Caco-2 (cell line): Measurements from ENCODE around the gene NEDD8. TPM values are rescaled to one million over a fixed set of nuclear protein-coding genes. Genes with fewer than 3 reads are reported as not detected.

Experiments
- BruUV-seq: library from RNA; stranded (reverse); fragments of 400-500 nt; replicated peaks from 2 replicates; lab custom pipeline; 2021; lab: Mats Ljungman, UMichigan
- CTCF ChIA-PET: fragments of 300-600 bp; sonication (Branson Sonifier 250); formaldehyde crosslinking; loops from one replicate; lab custom pipeline; 2022; ENCODE audit warnings: antibody characterized with exemption; lab: Charles Lee
- POLR2A ChIA-PET: fragments of 300-600 bp; sonication (Branson Sonifier 250); formaldehyde crosslinking; loops from one replicate; lab custom pipeline; 2022; ENCODE audit warnings: antibody characterized with exemption; lab: Charles Lee
- DNase-seq, 2 experiments: peaks; one replicate each; pipeline versions ENCODE4 v3.0.0 to v3.0.0-alpha.2; 2020 to 2022
- H3K27me3 ChIP-seq: replicated peaks from 2 replicates; pipeline ENCODE4 v1.6.0; 2011; ENCODE audit warnings: low read length; ENCODE audit not compliant: control insufficient read depth, insufficient read depth
- H3K36me3 ChIP-seq: 2 replicates; pipeline ENCODE4 v1.5.1; 2011; ENCODE audit warnings: low read length; ENCODE audit not compliant: control insufficient read depth, insufficient read depth
- H3K4me1 ChIP-seq: fragments of 250-450 bp; sonication (Bioruptor Pico); 2 replicates; pipeline ENCODE4 v1.5.1; 2020; ENCODE audit warnings: mild to moderate bottlenecking
- H3K4me3 ChIP-seq: 2 replicates; pipeline ENCODE4 v1.5.1; 2011; ENCODE audit warnings: low read depth, mild to moderate bottlenecking, control low read depth, low read length
- H3K9me3 ChIP-seq: fragments of 250-450 bp; sonication (Bioruptor Pico); 2 replicates; pipeline ENCODE4 v1.5.1; 2020; ENCODE audit warnings: mild to moderate bottlenecking, moderate library complexity
- H3K27ac Mint-ChIP-seq: one replicate; pipeline ENCODE4 v1.8.0; 2022; ENCODE audit warnings: mixed read lengths; ENCODE audit not compliant: unreplicated experiment
- H3K27me3 Mint-ChIP-seq: one replicate; pipeline ENCODE4 v1.8.0; 2022; ENCODE audit warnings: mixed read lengths; ENCODE audit not compliant: insufficient read depth, unreplicated experiment
- H3K36me3 Mint-ChIP-seq: one replicate; pipeline ENCODE4 v1.8.0; 2022; ENCODE audit warnings: mild to moderate bottlenecking, mixed read lengths; ENCODE audit not compliant: insufficient read depth, unreplicated experiment
- H3K4me1 Mint-ChIP-seq: one replicate; pipeline ENCODE4 v1.8.0; 2022; ENCODE audit warnings: low read depth, mixed read lengths; ENCODE audit not compliant: unreplicated experiment
- H3K4me3 Mint-ChIP-seq: one replicate; pipeline ENCODE4 v1.8.0; 2022; ENCODE audit warnings: mild to moderate bottlenecking, moderate library complexity, mixed read lengths; ENCODE audit not compliant: unreplicated experiment
- H3K9me3 Mint-ChIP-seq: one replicate; pipeline ENCODE4 v1.8.0; 2022; ENCODE audit warnings: mixed read lengths; ENCODE audit not compliant: unreplicated experiment
- CTCF ChIP-seq, 2 experiments: fragments of 200-600 bp in 1 of 2; IDR thresholded peaks; 1 replicate in 1 of 2; 2 replicates in 1 of 2; pipeline versions ENCODE4 v1.5.1 to v1.8.0; 2011 to 2022; ENCODE audit warnings: antibody characterized with exemption in 1 of 2, control low read depth in 1 of 2, inconsistent platforms in 1 of 2, low read depth in 1 of 2, low read length in 1 of 2, mild to moderate bottlenecking in 1 of 2, moderate library complexity in 1 of 2; ENCODE audit not compliant: insufficient read depth in 1 of 2, severe bottlenecking in 1 of 2, unreplicated experiment in 1 of 2
- intact Hi-C: fragments of 100-400 bp; cut with micrococcal nuclease; formaldehyde crosslinking; loops from one replicate; pipeline ENCODE4 v1.10.0; 2022; ENCODE audit not compliant: unreplicated experiment
- total RNA-seq: library from RNA; stranded (reverse); gene quantifications from 2 replicates; pipeline ENCODE4 v1.2.3, GENCODE V29; 2022

NEDD8 gene
- total RNA-seq, 1 experiment from 2014 or later: 210 TPM

DNA sequence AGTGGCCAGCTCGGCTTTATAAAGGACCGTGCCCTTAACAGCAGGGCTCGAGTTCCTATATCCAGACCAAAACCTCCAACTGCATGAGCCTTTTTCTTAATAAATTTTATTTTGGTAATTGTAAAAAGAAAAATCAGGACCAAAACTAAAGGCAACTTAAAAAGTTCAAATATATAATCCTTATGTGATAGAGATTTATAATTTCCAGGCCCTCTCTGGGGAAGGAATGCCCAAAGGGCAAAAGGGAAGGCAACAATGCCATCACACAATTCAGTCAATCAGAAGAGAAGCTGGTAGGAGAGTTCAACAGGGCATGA, 43.1 kb downstream of the NEDD8 start:
- Histone ChIP-seq H3K27me3 (no peaks in the 10 kb centered on the region), H3K9me3 (no peaks in the 10 kb centered on the region), H3K4me3 (peak overlapping the region; percentile 63), H3K36me3 (peaks cover 3% of the 10 kb centered on the region), H3K4me1 (no peaks in the 10 kb centered on the region)
- Mint-ChIP-seq H3K4me1 (peaks cover 14% of the 10 kb centered on the region), H3K4me3 (peak overlapping the region; percentile 92), H3K9me3 (no peaks in the 10 kb centered on the region), H3K27me3 (no peaks in the 10 kb centered on the region), H3K36me3 (peaks cover 66% of the 10 kb centered on the region), H3K27ac (peak overlapping the region; percentile 94)
- TSS peak; percentile 64 for BruUV-seq
- TF ChIP-seq CTCF (IDR thresholded peaks at IDR 0.05; ENCODE audit: insufficient read depth in 1 of 2, low read depth in 1 of 2, low read length in 1 of 2, severe bottlenecking in 1 of 2, unreplicated experiment in 1 of 2): no peak
- DNase-seq: no peak
- CTCF ChIA-PET: interaction anchor here (0.5 kb wide), 1 partner anchor 85 kb away, joined by 9 read pairs; no protein-coding TSS in a partner anchor
- intact Hi-C loops: loop anchor here (2.0 kb wide), 1 partner anchor 74 kb away; the partner anchor contains the start of genes DCAF11 and NRL
- POLR2A ChIA-PET: interaction anchor here (1.0 to 1.6 kb wide), 6 partner anchors 42 to 253 kb away, joined by 4 to 6 read pairs (median 5); partner anchors contain the start of genes DCAF11, EMC9, NRL and PCK2

GRCh38 chr14:24188251-24189058, 43.7 kb downstream of the NEDD8 start, which contains the start of gene IPO4:
Gene IPO4 (minus strand): TSS chr14:24188816. CDS start chr14:24188787, 29 bp downstream.
- CTCF ChIA-PET: interaction anchor here (0.5 kb wide), 1 partner anchor 86 kb away, joined by 9 read pairs; no protein-coding TSS in a partner anchor
- BruUV-seq: no TSS peak

More at GRCh38 chr14:24188251-24189058, 43.7 kb downstream of the NEDD8 start, which contains the start of gene IPO4:
- no peaks in the 10 kb centered on the region for H3K9me3 Mint-ChIP-seq
- TF ChIP-seq CTCF (IDR thresholded peaks at IDR 0.05; ENCODE audit: insufficient read depth in 1 of 2, low read depth in 1 of 2, low read length in 1 of 2, severe bottlenecking in 1 of 2, unreplicated experiment in 1 of 2): no peak
- H3K27me3 Mint-ChIP-seq: no peaks in the 10 kb centered on the region
- intact Hi-C loops: loop anchor here (1.0 to 2.0 kb wide), 3 partner anchors 27 to 74 kb away; partner anchors contain the start of genes DCAF11, IRF9, NRL and PSME2
- H3K27me3 ChIP-seq: no peaks in the 10 kb centered on the region
- no peaks in the 10 kb centered on the region for H3K4me1 ChIP-seq
- H3K36me3 Mint-ChIP-seq: peaks cover 66% of the 10 kb centered on the region
- H3K4me1 Mint-ChIP-seq: peaks cover 14% of the 10 kb centered on the region
- peaks cover 3% of the 10 kb centered on the region for H3K36me3 ChIP-seq
- H3K4me3 ChIP-seq: peak within 1 kb of the TSS; percentile 63
- peak within 1 kb of the TSS; percentile 94 for H3K27ac Mint-ChIP-seq
- no peaks in the 10 kb centered on the region for H3K9me3 ChIP-seq
- H3K4me3 Mint-ChIP-seq: peak within 1 kb of the TSS; percentile 92
- POLR2A ChIA-PET: interaction anchor here (1.0 to 1.6 kb wide), 6 partner anchors 42 to 253 kb away, joined by 4 to 6 read pairs (median 5); partner anchors contain the start of genes DCAF11, EMC9, NRL and PCK2
- peak; percentile 96 to 98 for DNase-seq
